Heart right ventricle (tissue), 16 donors: ENCODE results near the gene RO60. TPM values are rescaled to one million over a fixed set of nuclear protein-coding genes. Genes with fewer than 3 reads are reported as not detected.
A peak's percentile ranks its signal among the peaks of the same experiment; 100 is the strongest.

ENCODE experiments used
- ATAC-seq, 8 donors: fragments of 200-7000 bp; cut with Tn5 transposase; one replicate each; pipeline ENCODE4 v1.9.1; 2020; ENCODE audit warnings: mild to moderate bottlenecking in 8 of 8, moderate library complexity in 8 of 8, moderate number of reproducible peaks in 1 of 8
- DNase-seq, 2 donors: peaks; one replicate each; pipeline ENCODE4 v3.0.0-alpha.2; 2020
- H3K27ac ChIP-seq, 10 donors: fragments of 200-600 bp; sonication (generic) in 2 of 10; one replicate each; pipeline versions ENCODE4 v1.5.0 to v1.8.0; 2020 to 2022; ENCODE audit warnings: mild to moderate bottlenecking in 3 of 10
- H3K27me3 ChIP-seq, 7 donors: fragments of 200-600 bp; one replicate each; pipeline ENCODE4 v1.8.0; 2021 to 2022; ENCODE audit warnings: mild to moderate bottlenecking in 2 of 7
- H3K36me3 ChIP-seq, 9 donors: fragments of 200-600 bp; sonication (generic) in 1 of 9; one replicate each; pipeline versions ENCODE4 v1.5.0 to v1.8.0; 2020 to 2022; ENCODE audit warnings: mild to moderate bottlenecking in 2 of 9
- H3K4me1 ChIP-seq, 9 donors: fragments of 200-600 bp; sonication (generic) in 1 of 9; one replicate each; pipeline versions ENCODE4 v1.5.0 to v1.8.0; 2020 to 2022; ENCODE audit warnings: mild to moderate bottlenecking in 4 of 9
- H3K4me3 ChIP-seq, 10 donors: fragments of 200-600 bp; sonication (generic) in 2 of 10; one replicate each; pipeline versions ENCODE4 v1.5.0 to v1.8.0; 2020 to 2022; ENCODE audit warnings: mild to moderate bottlenecking in 7 of 10, moderate library complexity in 2 of 10
- H3K9me3 ChIP-seq, 11 donors: fragments of 200-600 bp in 10 of 11; sonication (generic) in 2 of 11; one replicate each; pipeline versions ENCODE4 v1.5.0 to v1.8.0; 2013 to 2022; ENCODE audit warnings: mild to moderate bottlenecking in 2 of 11, control low read depth in 1 of 11, moderate library complexity in 1 of 11
- CTCF ChIP-seq, 9 donors: fragments of 200-600 bp; sonication (generic) in 2 of 9; IDR thresholded peaks; one replicate each; pipeline versions ENCODE4 v1.5.0 to v1.8.0; 2021 to 2022; ENCODE audit warnings: antibody characterized with exemption in 9 of 9, mild to moderate bottlenecking in 5 of 9, moderate library complexity in 1 of 9
- WGBS, 2 donors: extraction: QIAGEN DNeasy Blood & Tissue Kit; methylation state at CpG; one replicate each; pipeline ENCODE4 v1.1.7; 2013; ENCODE audit warnings: inconsistent platforms in 1 of 2; 5-methylcytosine and 5-hydroxymethylcytosine counted together
- intact Hi-C, 10 donors: fragments of 100-400 bp; cut with DNase I; formaldehyde crosslinking; loops; one replicate each; pipeline versions ENCODE4 v1.11.1 to v1.14.2; 2022
- polyA plus RNA-seq, 2 donors: library from polyadenylated mRNA; stranded (reverse); fragments of 200-250 nt; gene quantifications; one replicate each; pipeline ENCODE4 v1.2.3, GENCODE V29; 2013
- total RNA-seq, 10 donors: library from RNA; stranded (reverse); fragmentation: NEBNext Ultra II Directional in 3 of 10; extraction: Animal tissue kit (Norgen Biotek cat#: 25700) in 3 of 10; gene quantifications; one replicate each; pipeline versions ENCODE4 v1.2.1 to v1.2.4, GENCODE V29; 2021 to 2023
- donor health status: Arrhythmogenic right ventricular cardiomyopathy.
- donor health status: ischemic (EF 13 %, LVEDD 7.1; RV severe dilation, severe dysfunction).
- donor health status: healthy with polysubstance abuse.
- donor health status: DM: no; HTN: yes; CAD: no.
- donor health status: DM: no; HTN: no; CAD: no.
- donor health status: ischemic (EF 25% LVEDD 6.9; RV normal size, moderate dysfunction).
- donor health status: ischemic (EF 25% LVEDD 5.7; RV mildly dilated, moderate dysfunction).
- donor health status: healthy.
- donor health status: DM: yes; HTN: yes; CAD: no.
- donor health status: Ischemic cardiomyopathy.
- donor health status: ischemic (EF 35%, LVEDD 5.7; RV mildly dilated, moderate dysfunction).
- donor health status: nonischemic (EF 11% LVEDD 7.7; RV severe dilation, severe dysfunction).
- donor health status: DM: yes; HTN: yes; CAD: no.
- donor health status: PGD.
- donor health status: ischemic (EF 29% LVEDD 5.4; RV normal size, mild dysfunction).
- donor health status: nonischemic (EF 23%, LVEDD 6.1; RV moderate dilation, normal function).

Gene RO60
- total and polyA plus RNA-seq, 12 donors: 4.7 to 62.9 (median 54.9) TPM

GRCh38 chr1:193104907-193105820, 45.8 kb downstream of the RO60 start, which contains the start of gene GLRX2:
Gene GLRX2 (minus strand): TSS chr1:193105414. CDS start chr1:193105382, 32 bp downstream.
- Histone ChIP-seq H3K9me3 (no peaks in the 10 kb centered on the region), H3K4me3 (peak within 1 kb of the TSS; percentile 65 to 96 (median 84)), H3K27me3 (no peaks in the 10 kb centered on the region), H3K4me1 (peaks cover 0 to 26% (median 16%) of the 10 kb centered on the region in 9 donors), H3K27ac (peak within 1 kb of the TSS; percentile 25 to 96 (median 94)), H3K36me3 (peaks cover 0 to 14% (median 0%) of the 10 kb centered on the region in 9 donors)
- peak; percentile 83 to 90 for DNase-seq
- WGBS, 2 donors: 0% methylated on average over 64 to 73 of the region's 73 CpGs
- peak; percentile 96 to 99 (median 98) for ATAC-seq
- intact Hi-C loops: loop anchor here in 7 of 10 donors (1.0 to 10.0 kb wide), 9 partner anchors 16 to 630 kb away; partner anchors contain the start of genes RO60 (in 2 of the 7), UCHL5 (in 2 of the 7) and CDC73 (in 1 of the 7)
- TF ChIP-seq CTCF (IDR thresholded peaks at IDR 0.05): peak in 4 of 9 donors; percentile 19 to 43 (median 29)

DNA sequence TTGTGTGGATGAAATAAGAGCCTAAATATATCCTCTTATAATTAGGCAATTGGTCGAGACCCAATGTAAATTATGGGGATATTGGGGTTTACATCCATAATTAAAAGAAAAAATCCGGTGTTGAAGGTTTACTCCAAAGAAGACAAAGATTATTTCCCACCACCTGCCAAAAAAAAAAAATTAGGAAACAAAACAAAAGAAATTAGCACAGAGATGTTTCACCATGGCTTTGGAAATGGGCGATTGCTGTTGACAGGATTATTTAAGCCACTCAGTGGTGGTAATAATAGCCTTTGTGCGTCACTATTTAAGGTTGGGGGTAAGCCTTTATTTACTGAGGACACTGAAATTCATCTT, 46.4 kb downstream of the RO60 start:
- H3K4me1 ChIP-seq: peaks cover 0 to 26% (median 16%) of the 10 kb centered on the region in 9 donors
- H3K36me3 ChIP-seq: peaks cover 0 to 8% (median 0%) of the 10 kb centered on the region in 9 donors
- no peak for DNase-seq
- peak overlapping the region; percentile 65 to 96 (median 84) for H3K4me3 ChIP-seq
- 37 to 40% methylated on average over 4 of the region's 4 CpGs for WGBS, 2 donors
- ATAC-seq: no peak
- no peaks in the 10 kb centered on the region for H3K9me3 ChIP-seq
- H3K27ac ChIP-seq: peak overlapping the region; percentile 25 to 96 (median 94)
- TF ChIP-seq CTCF (IDR thresholded peaks at IDR 0.05): no peak
- H3K27me3 ChIP-seq: no peaks in the 10 kb centered on the region
- intact Hi-C loops: loop anchor here in 6 of 10 donors (1.0 to 10.0 kb wide), 6 partner anchors 15 to 631 kb away; partner anchors contain the start of genes CDC73 (in 1 of the 6), RO60 (in 1 of the 6) and UCHL5 (in 1 of the 6)

- intact Hi-C loops: loop anchor here in 1 of 10 donors (10.0 kb wide), 1 partner anchor 634 kb away; no protein-coding TSS in a partner anchor
- Histone ChIP-seq H3K4me3 (no peak overlapping the region), H3K4me1 (peaks cover 0 to 29% (median 14%) of the 10 kb centered on the region in 9 donors), H3K27ac (no peak overlapping the region), H3K36me3 (no peaks in the 10 kb centered on the region), H3K27me3 (no peaks in the 10 kb centered on the region), H3K9me3 (no peaks in the 10 kb centered on the region)
- 79 to 89% methylated on average over 3 of the region's 3 CpGs for WGBS, 2 donors
- ATAC-seq: no peak
- TF ChIP-seq CTCF (IDR thresholded peaks at IDR 0.05): no peak
- DNase-seq: no peak
Measured at GRCh38 chr1:193108471-193108870, 49.1 kb downstream of the RO60 start.

Other genes starting within 250 kb of the RO60 start
- gene UCHL5, start 252 bp upstream of the RO60 start, total RNA-seq: 10 to 100 TPM; 25.7 to 45.2 (median 35.9) TPM
- 10 to 100 TPM; 13.3 to 18.4 TPM for gene UCHL5, start 252 bp upstream of the RO60 start, polyA plus RNA-seq
- 10 to 100 TPM; 27.6 to 51.9 (median 33.5) TPM for gene GLRX2, start 45.8 kb downstream of the RO60 start, total RNA-seq
- 10 to 100 TPM; 33.1 to 64.9 TPM for gene GLRX2, start 45.8 kb downstream of the RO60 start, polyA plus RNA-seq
- gene CDC73, start 62.4 kb downstream of the RO60 start, total RNA-seq: 10 to 100 TPM; 47.9 to 70.2 (median 57.0) TPM
- gene CDC73, start 62.4 kb downstream of the RO60 start, polyA plus RNA-seq: 10 to 100 TPM in 1 of 2 donors, 1 to 10 TPM in 1; 9.2 to 10.2 TPM
- 100 to 1,000 TPM in 1 of 10 donors, 10 to 100 TPM in 9; 19.0 to 102 (median 51.8) TPM for gene B3GALT2, start 127.0 kb downstream of the RO60 start, total RNA-seq
- gene B3GALT2, start 127.0 kb downstream of the RO60 start, polyA plus RNA-seq: 10 to 100 TPM; 20.0 to 24.7 TPM